Vagina (tissue), 2 donors: ENCODE measurements around the gene GLI3. TPM values are rescaled to one million over a fixed set of nuclear protein-coding genes. Genes with fewer than 3 reads are reported as not detected.
A peak's percentile ranks its signal among the peaks of the same experiment; 100 is the strongest.

Experiments
- DNase-seq, 2 donors: peaks; one replicate each; pipeline ENCODE4 v3.0.0-alpha.2; 2017; ENCODE audit errors: extremely low spot score in 2 of 2
- H3K27ac ChIP-seq: fragments of 200-600 bp; sonication (generic); one replicate; pipeline ENCODE4 v1.5.1; 2019
- H3K27me3 ChIP-seq: fragments of 200-600 bp; sonication (generic); one replicate; pipeline ENCODE4 v1.5.1; 2019
- H3K36me3 ChIP-seq, 2 donors: fragments of 200-600 bp; sonication (generic); one replicate each; pipeline ENCODE4 v1.5.1; 2017 to 2019
- H3K4me1 ChIP-seq: fragments of 200-600 bp; sonication (generic); one replicate; pipeline ENCODE4 v1.5.1; 2019
- H3K4me3 ChIP-seq, 2 donors: fragments of 200-600 bp; sonication (generic); 1 replicate in 1 of 2; 2 replicates in 1 of 2; pipeline ENCODE4 v1.5.1; 2016 to 2019
- H3K9me3 ChIP-seq: fragments of 200-600 bp; sonication (generic); one replicate; pipeline ENCODE4 v1.5.1; 2019
- CTCF ChIP-seq, 3 experiments: fragments of 450-650 bp in 2 of 3; fragments of 200-600 bp in 1 of 3; sonication (generic) in 1 of 3; IDR thresholded peaks; one replicate each; pipeline ENCODE4 v1.5.1; 2017 to 2019; ENCODE audit warnings: antibody characterized with exemption in 3 of 3, mild to moderate bottlenecking in 2 of 3, moderate library complexity in 2 of 3
- POLR2A ChIP-seq, 2 donors: fragments of 450-650 bp; IDR thresholded peaks; one replicate each; pipeline ENCODE4 v1.6.1; 2017; ENCODE audit warnings: antibody characterized with exemption in 2 of 2, mild to moderate bottlenecking in 2 of 2, moderate library complexity in 2 of 2
- POLR2AphosphoS5 ChIP-seq, 2 donors: sonication (generic); formaldehyde crosslinking; IDR thresholded peaks; one replicate each; pipeline ENCODE4 v1.9.0; 2017; ENCODE audit warnings: antibody characterized with exemption in 2 of 2, mild to moderate bottlenecking in 2 of 2, low read depth in 1 of 2; ENCODE audit not compliant: insufficient read depth in 1 of 2
- intact Hi-C: fragments of 100-400 bp; cut with DNase I; formaldehyde crosslinking; loops from one replicate; pipeline ENCODE4 v1.15.1; 2023
- total RNA-seq: library from RNA; depleted of rRNA; stranded (reverse); fragments of >200 nt; gene quantifications from one replicate; pipeline ENCODE4 v1.2.3, GENCODE V29; 2016

GLI3 gene
- total RNA-seq, 1 donor from 2014 or later: 24.6 TPM

- Histone ChIP-seq H3K36me3 (no peaks in the 10 kb centered on the region), H3K9me3 (no peaks in the 10 kb centered on the region), H3K27me3 (no peaks in the 10 kb centered on the region), H3K27ac (no peak overlapping the region), H3K4me1 (peaks cover 35% of the 10 kb centered on the region), H3K4me3 (no peak overlapping the region)
- no peak for DNase-seq
- intact Hi-C loops: no loop called here
- TF ChIP-seq POLR2AphosphoS5 (IDR thresholded peaks at IDR 0.05; ENCODE audit: insufficient read depth in 1 of 2, low read depth in 1 of 2): no peak
- no peak for TF ChIP-seq POLR2A (IDR thresholded peaks at IDR 0.05)
- TF ChIP-seq CTCF (IDR thresholded peaks at IDR 0.05): no peak
These were observed 149.4 kb downstream of the GLI3 start for GRCh38 chr7:42087616-42088015.

GRCh38 chr7:42085531-42085930 is 151.5 kb downstream of the GLI3 start:
- H3K36me3 ChIP-seq: no peaks in the 10 kb centered on the region
- no peak for TF ChIP-seq POLR2AphosphoS5 (IDR thresholded peaks at IDR 0.05; ENCODE audit: insufficient read depth in 1 of 2, low read depth in 1 of 2)
- TF ChIP-seq POLR2A (IDR thresholded peaks at IDR 0.05): no peak
- TF ChIP-seq CTCF (IDR thresholded peaks at IDR 0.05): no peak
- H3K9me3 ChIP-seq: no peaks in the 10 kb centered on the region
- intact Hi-C loops: no loop called here
- H3K27ac ChIP-seq: no peak overlapping the region
- peaks cover 44% of the 10 kb centered on the region for H3K4me1 ChIP-seq
- no peaks in the 10 kb centered on the region for H3K27me3 ChIP-seq
- peak in 1 of 2 donors; percentile 85 for DNase-seq
- no peak overlapping the region for H3K4me3 ChIP-seq

- Histone ChIP-seq H3K36me3 (no peaks in the 10 kb centered on the region), H3K4me1 (peaks cover 41% of the 10 kb centered on the region), H3K4me3 (no peak overlapping the region), H3K27me3 (no peaks in the 10 kb centered on the region), H3K27ac (no peak overlapping the region), H3K9me3 (no peaks in the 10 kb centered on the region)
- TF ChIP-seq POLR2A (IDR thresholded peaks at IDR 0.05) (no peak), POLR2AphosphoS5 (IDR thresholded peaks at IDR 0.05; ENCODE audit: insufficient read depth in 1 of 2, low read depth in 1 of 2) (no peak), CTCF (IDR thresholded peaks at IDR 0.05) (no peak)
- intact Hi-C loops: no loop called here
- peak in 1 of 2 donors; percentile 64 for DNase-seq
These were observed 152.7 kb downstream of the GLI3 start for GRCh38 chr7:42084263-42084662.

- Histone ChIP-seq H3K9me3 (no peaks in the 10 kb centered on the region), H3K4me1 (peaks cover 31% of the 10 kb centered on the region), H3K27ac (no peak overlapping the region), H3K27me3 (no peaks in the 10 kb centered on the region), H3K36me3 (no peaks in the 10 kb centered on the region), H3K4me3 (no peak overlapping the region)
- intact Hi-C loops: no loop called here
- no peak for DNase-seq
- TF ChIP-seq POLR2A (IDR thresholded peaks at IDR 0.05): no peak
- no peak for TF ChIP-seq POLR2AphosphoS5 (IDR thresholded peaks at IDR 0.05; ENCODE audit: insufficient read depth in 1 of 2, low read depth in 1 of 2)
- no peak for TF ChIP-seq CTCF (IDR thresholded peaks at IDR 0.05)
These were observed 153.7 kb downstream of the GLI3 start for GRCh38 chr7:42083284-42083683.

- Histone ChIP-seq H3K36me3 (no peaks in the 10 kb centered on the region), H3K4me3 (no peak overlapping the region), H3K4me1 (peaks cover 36% of the 10 kb centered on the region), H3K27ac (no peak overlapping the region), H3K27me3 (no peaks in the 10 kb centered on the region), H3K9me3 (no peaks in the 10 kb centered on the region)
- TF ChIP-seq CTCF (IDR thresholded peaks at IDR 0.05) (no peak), POLR2AphosphoS5 (IDR thresholded peaks at IDR 0.05; ENCODE audit: insufficient read depth in 1 of 2, low read depth in 1 of 2) (no peak), POLR2A (IDR thresholded peaks at IDR 0.05) (no peak)
- intact Hi-C loops: no loop called here
- no peak for DNase-seq
These were observed 154.9 kb downstream of the GLI3 start for GRCh38 chr7:42082144-42082543.
